ENCODE results near the gene PPP2R2C.

Gene PPP2R2C

DNA sequence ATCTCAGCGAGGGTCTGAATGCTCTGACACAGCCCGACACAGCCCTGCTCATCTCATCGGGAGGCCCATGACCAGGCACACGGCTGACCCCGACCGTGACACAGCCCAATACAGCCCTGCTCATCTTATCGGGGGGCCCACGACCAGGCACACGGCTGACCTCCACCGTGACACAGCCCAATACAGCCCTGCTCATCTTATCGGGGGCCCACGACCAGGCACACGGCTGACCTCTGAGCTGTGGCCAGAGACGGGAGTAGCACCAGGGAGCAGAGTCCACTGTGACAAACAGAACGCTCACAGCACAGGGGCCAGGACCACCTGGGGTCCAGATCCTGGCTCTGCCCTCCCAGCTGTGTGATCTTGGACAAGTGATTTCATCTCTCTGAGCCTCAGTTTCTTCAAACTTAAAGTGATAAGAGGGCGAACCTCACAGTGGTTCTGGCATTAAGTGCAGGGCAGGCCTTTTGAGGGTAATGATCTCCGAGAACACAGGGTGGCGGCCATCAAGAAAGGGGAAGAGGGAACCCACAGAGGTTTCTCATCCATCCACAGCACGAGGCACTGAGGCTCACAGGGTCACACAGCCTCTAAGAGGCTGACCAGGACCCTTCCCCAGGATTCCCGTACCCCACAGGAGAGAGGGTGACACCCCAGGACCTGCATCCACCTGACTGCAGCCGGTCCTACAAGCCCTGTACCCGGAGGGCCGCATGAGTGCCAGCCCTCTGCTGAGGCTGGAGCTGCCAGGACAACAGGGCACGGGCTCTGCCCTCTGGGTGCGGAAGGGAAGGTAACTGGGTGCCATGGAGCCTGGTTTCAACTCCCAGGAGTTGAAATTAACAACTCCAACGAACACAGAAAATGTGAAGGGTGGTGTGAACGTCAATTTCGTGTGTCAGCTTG, 142.7 kb downstream of the PPP2R2C start:
- Histone ChIP-seq H2AK5ac (ENCODE audit: low read depth, low read length) (peak overlapping the region; percentile 34), H3K9me3 (replicated peaks in 1 of 2; ENCODE audit: control insufficient read depth in 2 of 2, insufficient read depth in 1 of 2, low read depth in 1 of 2, low read length in 2 of 2) (peaks cover 3 to 6% of the 10 kb centered on the region in 2 donors), H4K91ac (ENCODE audit: low read depth, low read length, poor library complexity) (no peak overlapping the region), H3K4me2 (ENCODE audit: insufficient read depth, low read length, poor library complexity, severe bottlenecking) (no peak overlapping the region), H2BK15ac (ENCODE audit: low read length) (no peak overlapping the region), H3K79me1 (ENCODE audit: low read depth, low read length) (no peaks in the 10 kb centered on the region), H2BK120ac (ENCODE audit: low read depth, low read length) (no peak overlapping the region), H3K36me3 (replicated peaks in 1 of 2; ENCODE audit: control insufficient read depth in 2 of 2, insufficient read depth in 2 of 2, low read length in 2 of 2) (no peaks in the 10 kb centered on the region), H3K27ac (replicated peaks; ENCODE audit: low read length) (no peak overlapping the region), H3K14ac (ENCODE audit: low read length) (no peak overlapping the region), H3K4me1 (ENCODE audit: control insufficient read depth in 2 of 2, insufficient read depth in 1 of 2, low read depth in 1 of 2, low read length in 2 of 2) (peaks cover 9 to 13% of the 10 kb centered on the region in 2 donors), H3K18ac (ENCODE audit: low read length) (no peak overlapping the region), H2BK5ac (ENCODE audit: low read length) (no peak overlapping the region), H2AFZ (ENCODE audit: low read length) (no peak overlapping the region), H3K4ac (ENCODE audit: low read length) (no peak overlapping the region), H3K4me3 (ENCODE audit: low read length in 2 of 2) (no peak overlapping the region), H2BK12ac (ENCODE audit: low read length) (no peak overlapping the region), H4K8ac (ENCODE audit: low read depth, low read length) (no peak overlapping the region), H3K27me3 (ENCODE audit: control insufficient read depth in 3 of 3, insufficient read depth in 3 of 3, low read depth in 1 of 3, low read length in 3 of 3) (peaks cover 0 to 19% (median 0%) of the 10 kb centered on the region in 3 experiments), H3K9ac (ENCODE audit: low read depth, low read length, poor library complexity) (no peak overlapping the region), H3K23ac (ENCODE audit: low read depth, low read length, poor library complexity) (no peak overlapping the region)
- DNase-seq (ENCODE audit: low spot score) = no peak
- WGBS, 2 donors (ENCODE audit: extremely low coverage in 2 of 2, insufficient read length in 2 of 2, insufficient replicate concordance in 1 of 2) = no CpG with 5 or more reads among the region's 28 CpGs

DNA sequence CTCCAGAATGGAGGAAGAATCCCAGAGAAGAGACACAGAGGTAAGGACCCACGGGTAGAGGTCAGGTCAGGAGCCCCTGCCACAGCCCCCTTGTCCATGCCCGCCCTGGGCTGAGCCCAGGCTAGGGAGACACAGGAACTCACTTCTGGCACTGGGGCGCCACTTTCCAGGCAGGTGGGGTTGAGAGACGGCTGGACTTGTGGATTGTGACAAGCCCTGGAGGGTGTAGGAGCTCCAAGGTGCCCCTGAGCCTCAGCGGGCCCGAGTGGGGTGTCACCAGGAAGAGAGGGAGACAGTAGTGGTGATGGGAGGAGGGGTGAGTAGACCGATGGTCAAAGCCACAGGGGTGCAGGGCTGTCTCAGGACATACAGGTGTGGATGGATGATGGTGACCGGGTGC, 143.9 kb downstream of the PPP2R2C start:
- Histone ChIP-seq H3K9me3 (replicated peaks in 1 of 2; ENCODE audit: control insufficient read depth in 2 of 2, insufficient read depth in 1 of 2, low read depth in 1 of 2, low read length in 2 of 2) (peaks cover 0 to 2% of the 10 kb centered on the region in 2 donors), H3K4ac (ENCODE audit: low read length) (no peak overlapping the region), H2AFZ (ENCODE audit: low read length) (no peak overlapping the region), H3K27ac (replicated peaks; ENCODE audit: low read length) (no peak overlapping the region), H3K79me1 (ENCODE audit: low read depth, low read length) (no peaks in the 10 kb centered on the region), H3K4me3 (ENCODE audit: low read length in 2 of 2) (no peak overlapping the region), H3K4me2 (ENCODE audit: insufficient read depth, low read length, poor library complexity, severe bottlenecking) (no peak overlapping the region), H3K14ac (ENCODE audit: low read length) (no peak overlapping the region), H2BK120ac (ENCODE audit: low read depth, low read length) (no peak overlapping the region), H2BK12ac (ENCODE audit: low read length) (no peak overlapping the region), H4K91ac (ENCODE audit: low read depth, low read length, poor library complexity) (no peak overlapping the region), H3K36me3 (replicated peaks in 1 of 2; ENCODE audit: control insufficient read depth in 2 of 2, insufficient read depth in 2 of 2, low read length in 2 of 2) (no peaks in the 10 kb centered on the region), H3K4me1 (ENCODE audit: control insufficient read depth in 2 of 2, insufficient read depth in 1 of 2, low read depth in 1 of 2, low read length in 2 of 2) (peaks cover 11 to 14% of the 10 kb centered on the region in 2 donors), H4K8ac (ENCODE audit: low read depth, low read length) (no peak overlapping the region), H2BK15ac (ENCODE audit: low read length) (no peak overlapping the region), H3K9ac (ENCODE audit: low read depth, low read length, poor library complexity) (no peak overlapping the region), H3K23ac (ENCODE audit: low read depth, low read length, poor library complexity) (peak overlapping the region; percentile 38), H3K27me3 (ENCODE audit: control insufficient read depth in 3 of 3, insufficient read depth in 3 of 3, low read depth in 1 of 3, low read length in 3 of 3) (peaks cover 0 to 19% (median 0%) of the 10 kb centered on the region in 3 experiments), H2AK5ac (ENCODE audit: low read depth, low read length) (peak overlapping the region; percentile 1), H2BK5ac (ENCODE audit: low read length) (no peak overlapping the region), H3K18ac (ENCODE audit: low read length) (no peak overlapping the region)
- no CpG with 5 or more reads among the region's 8 CpGs for WGBS, 2 donors (ENCODE audit: extremely low coverage in 2 of 2, insufficient read length in 2 of 2, insufficient replicate concordance in 1 of 2)
- DNase-seq (ENCODE audit: low spot score) = no peak

DNA sequence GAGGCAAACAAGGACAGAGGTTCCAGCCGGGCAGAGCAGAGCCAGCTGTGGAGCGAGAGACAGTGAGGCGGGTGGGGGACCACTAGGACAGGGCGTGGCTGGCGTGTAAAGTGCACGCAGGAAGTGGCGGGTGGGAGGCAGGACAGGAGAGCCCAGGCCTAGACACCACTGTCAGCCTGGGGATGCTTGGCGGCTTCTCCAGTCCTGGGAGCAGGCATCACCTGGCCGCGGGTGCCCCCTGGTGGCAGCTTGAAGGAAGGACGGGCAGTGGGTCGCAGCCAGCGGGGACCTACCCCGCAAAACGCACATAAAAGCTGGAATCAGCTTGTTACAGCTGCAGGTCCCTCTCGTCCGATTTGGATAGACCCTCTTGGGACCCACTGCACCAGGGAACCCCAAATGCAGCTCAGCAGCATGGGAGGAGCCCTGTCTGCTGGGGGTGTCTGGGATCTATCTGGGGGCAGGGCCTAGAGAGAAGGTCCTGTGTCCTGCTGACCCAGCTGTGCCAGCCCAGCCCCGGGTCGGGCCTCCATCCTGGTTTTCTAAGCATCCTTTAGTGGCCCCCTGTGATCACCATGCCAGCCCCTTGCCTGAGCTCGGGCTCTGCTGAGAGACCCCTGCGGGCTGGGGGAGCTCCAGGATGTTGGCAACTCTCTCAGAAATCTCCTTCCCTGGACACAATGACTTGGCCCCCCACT, 145.0 kb downstream of the PPP2R2C start:
- no peak overlapping the region for H3K4me3 ChIP-seq (ENCODE audit: low read length in 2 of 2)
- WGBS, 2 donors (ENCODE audit: extremely low coverage in 2 of 2, insufficient read length in 2 of 2, insufficient replicate concordance in 1 of 2) = no CpG with 5 or more reads among the region's 21 CpGs

More for the DNA sequence above, 145.0 kb downstream of the PPP2R2C start:
- H2BK12ac ChIP-seq (ENCODE audit: low read length) = no peak overlapping the region
- no peak overlapping the region for H2BK5ac ChIP-seq (ENCODE audit: low read length)
- H2AK5ac ChIP-seq (ENCODE audit: low read depth, low read length) = peak overlapping the region; percentile 78
- H3K4me2 ChIP-seq (ENCODE audit: insufficient read depth, low read length, poor library complexity, severe bottlenecking) = no peak overlapping the region
- H3K23ac ChIP-seq (ENCODE audit: low read depth, low read length, poor library complexity) = no peak overlapping the region
- H3K27ac ChIP-seq (replicated peaks; ENCODE audit: low read length) = no peak overlapping the region
- peak overlapping the region; percentile 79 for H3K18ac ChIP-seq (ENCODE audit: low read length)
- no peaks in the 10 kb centered on the region for H3K79me1 ChIP-seq (ENCODE audit: low read depth, low read length)
- H3K14ac ChIP-seq (ENCODE audit: low read length) = peak overlapping the region; percentile 25
- H3K9ac ChIP-seq (ENCODE audit: low read depth, low read length, poor library complexity) = no peak overlapping the region
- H2BK15ac ChIP-seq (ENCODE audit: low read length) = peak overlapping the region; percentile 14
- H3K27me3 ChIP-seq (ENCODE audit: control insufficient read depth in 3 of 3, insufficient read depth in 3 of 3, low read depth in 1 of 3, low read length in 3 of 3) = peaks cover 0 to 25% (median 0%) of the 10 kb centered on the region in 3 experiments
- H3K9me3 ChIP-seq (replicated peaks in 1 of 2; ENCODE audit: control insufficient read depth in 2 of 2, insufficient read depth in 1 of 2, low read depth in 1 of 2, low read length in 2 of 2) = peaks cover 0 to 2% of the 10 kb centered on the region in 2 donors
- peak; percentile 74 for DNase-seq (ENCODE audit: low spot score)
- H4K8ac ChIP-seq (ENCODE audit: low read depth, low read length) = no peak overlapping the region
- no peak overlapping the region for H4K91ac ChIP-seq (ENCODE audit: low read depth, low read length, poor library complexity)
- peaks cover 11 to 14% of the 10 kb centered on the region in 2 donors for H3K4me1 ChIP-seq (ENCODE audit: control insufficient read depth in 2 of 2, insufficient read depth in 1 of 2, low read depth in 1 of 2, low read length in 2 of 2)
- H2BK120ac ChIP-seq (ENCODE audit: low read depth, low read length) = peak overlapping the region; percentile 43
- H3K4ac ChIP-seq (ENCODE audit: low read length) = no peak overlapping the region
- H2AFZ ChIP-seq (ENCODE audit: low read length) = no peak overlapping the region
- H3K36me3 ChIP-seq (replicated peaks in 1 of 2; ENCODE audit: control insufficient read depth in 2 of 2, insufficient read depth in 2 of 2, low read length in 2 of 2) = no peaks in the 10 kb centered on the region

Data from neuronal stem cell (in vitro differentiated cells).